Activated B cell treated with CpG ODN at 0.5 μM for 24 hours (primary cell): ENCODE results near the gene PGBD5. TPM values are rescaled to one million over a fixed set of nuclear protein-coding genes. Genes with fewer than 3 reads are reported as not detected.

ENCODE experiments used
- ATAC-seq: fragments of 200-7000 bp; cut with Tn5 transposase; one replicate; pipeline ENCODE4 v1.10.0; 2021; ENCODE audit warnings: low read depth, mild to moderate bottlenecking, moderate library complexity
- CTCF ChIA-PET: fragments of 350-600 bp; sonication (Branson Sonifier 250); formaldehyde crosslinking; loops from one replicate; lab custom pipeline; 2021; ENCODE audit warnings: antibody characterized with exemption; lab: Charles Lee
- POLR2A ChIA-PET: fragments of 350-600 bp; sonication (Branson Sonifier 250); formaldehyde crosslinking; loops from one replicate; lab custom pipeline; 2021; ENCODE audit warnings: antibody characterized with exemption; lab: Charles Lee
- DNase-seq: peaks from one replicate; pipeline ENCODE4 v3.0.0; 2022
- H3K27ac Mint-ChIP-seq: one replicate; pipeline ENCODE4 v1.8.0; 2020; ENCODE audit warnings: mixed read lengths
- H3K27me3 Mint-ChIP-seq: one replicate; pipeline ENCODE4 v1.8.0; 2021; ENCODE audit warnings: mixed read lengths
- H3K36me3 Mint-ChIP-seq: one replicate; pipeline ENCODE4 v1.8.0; 2021; ENCODE audit warnings: low read depth, mixed read lengths
- H3K4me1 Mint-ChIP-seq: one replicate; pipeline ENCODE4 v1.8.0; 2021; ENCODE audit warnings: mixed read lengths
- H3K4me3 Mint-ChIP-seq: one replicate; pipeline ENCODE4 v1.8.0; 2020; ENCODE audit warnings: mild to moderate bottlenecking, mixed read lengths
- H3K9me3 Mint-ChIP-seq: one replicate; pipeline ENCODE4 v1.8.0; 2020; ENCODE audit warnings: mixed read lengths
- intact Hi-C: fragments of 100-400 bp; cut with micrococcal nuclease; formaldehyde crosslinking; loops from one replicate; pipeline ENCODE4 v1.15.1; 2024
- total RNA-seq: library from RNA; stranded (reverse); gene quantifications from 2 replicates; pipeline ENCODE4 v1.2.3, GENCODE V29; 2022
- TF ChIP-seq, protein P1 (sequence below): fragments of 200-600 bp; IDR thresholded peaks from one replicate; pipeline ENCODE4 v1.8.0; 2022; ENCODE audit warnings: antibody characterized with exemption, mild to moderate bottlenecking

The PGBD5 gene
- total RNA-seq, 1 donor from 2014 or later = not detected

DNA sequence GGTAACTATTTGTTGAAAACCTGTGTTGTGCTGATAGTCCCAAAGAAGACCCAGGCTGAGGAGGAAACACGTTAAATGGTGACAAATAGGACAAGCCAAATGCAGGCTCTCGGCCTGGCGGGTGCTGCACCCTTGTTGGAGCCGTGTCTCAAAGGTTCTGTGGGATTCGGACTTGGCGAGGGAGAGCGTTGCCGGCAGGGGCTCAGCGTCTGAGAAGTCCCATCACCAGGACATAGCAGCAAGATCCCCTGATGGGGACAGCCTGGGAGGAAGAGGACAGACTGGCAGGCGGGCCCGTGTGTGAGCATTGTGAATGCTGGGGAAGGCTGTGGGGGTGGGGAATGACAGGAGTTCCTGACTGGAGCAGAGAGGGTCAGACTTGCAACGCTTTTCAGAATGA, 142.5 kb downstream of the PGBD5 start:
- POLR2A ChIA-PET = no interaction called here
- CTCF ChIA-PET = no interaction called here
- ATAC-seq (no peak), DNase-seq (no peak)
- Mint-ChIP-seq H3K4me3 (no peak overlapping the region), H3K9me3 (no peaks in the 10 kb centered on the region), H3K27me3 (no peaks in the 10 kb centered on the region), H3K27ac (no peak overlapping the region), H3K4me1 (peaks cover 67% of the 10 kb centered on the region), H3K36me3 (peaks cover 45% of the 10 kb centered on the region)
- intact Hi-C loops = no loop called here
- TF ChIP-seq, protein P1, sequence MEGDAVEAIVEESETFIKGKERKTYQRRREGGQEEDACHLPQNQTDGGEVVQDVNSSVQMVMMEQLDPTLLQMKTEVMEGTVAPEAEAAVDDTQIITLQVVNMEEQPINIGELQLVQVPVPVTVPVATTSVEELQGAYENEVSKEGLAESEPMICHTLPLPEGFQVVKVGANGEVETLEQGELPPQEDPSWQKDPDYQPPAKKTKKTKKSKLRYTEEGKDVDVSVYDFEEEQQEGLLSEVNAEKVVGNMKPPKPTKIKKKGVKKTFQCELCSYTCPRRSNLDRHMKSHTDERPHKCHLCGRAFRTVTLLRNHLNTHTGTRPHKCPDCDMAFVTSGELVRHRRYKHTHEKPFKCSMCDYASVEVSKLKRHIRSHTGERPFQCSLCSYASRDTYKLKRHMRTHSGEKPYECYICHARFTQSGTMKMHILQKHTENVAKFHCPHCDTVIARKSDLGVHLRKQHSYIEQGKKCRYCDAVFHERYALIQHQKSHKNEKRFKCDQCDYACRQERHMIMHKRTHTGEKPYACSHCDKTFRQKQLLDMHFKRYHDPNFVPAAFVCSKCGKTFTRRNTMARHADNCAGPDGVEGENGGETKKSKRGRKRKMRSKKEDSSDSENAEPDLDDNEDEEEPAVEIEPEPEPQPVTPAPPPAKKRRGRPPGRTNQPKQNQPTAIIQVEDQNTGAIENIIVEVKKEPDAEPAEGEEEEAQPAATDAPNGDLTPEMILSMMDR = no peak

DNA sequence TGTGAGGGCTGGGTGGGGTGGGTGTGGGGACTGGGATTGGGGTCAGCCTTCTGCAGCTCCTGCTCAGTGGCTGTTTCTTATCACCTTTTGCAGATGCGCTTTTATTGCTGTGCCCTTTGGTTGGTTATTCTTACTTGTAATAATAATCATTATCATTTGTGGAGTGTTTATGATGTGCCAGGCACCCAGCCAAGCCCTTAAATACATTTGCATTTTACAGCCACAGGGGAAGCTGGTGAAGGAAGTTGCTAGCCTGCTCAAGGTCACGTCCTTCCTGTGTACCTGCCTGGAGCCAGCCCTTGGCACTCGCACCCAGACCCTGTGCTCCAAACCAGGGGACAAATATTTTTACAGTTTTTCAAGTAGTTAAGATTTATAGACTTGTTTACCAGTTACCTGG, 144.0 kb downstream of the PGBD5 start:
- ATAC-seq = peak; percentile 44
- Mint-ChIP-seq H3K36me3 (peaks cover 58% of the 10 kb centered on the region), H3K4me1 (peaks cover 70% of the 10 kb centered on the region), H3K4me3 (peak overlapping the region; percentile 61), H3K27me3 (no peaks in the 10 kb centered on the region), H3K27ac (peak overlapping the region; percentile 66), H3K9me3 (no peaks in the 10 kb centered on the region)
- ChIA-PET CTCF (interaction anchor here (1.2 to 1.8 kb wide), 2 partner anchors 23 to 621 kb away, joined by 3 to 4 read pairs; no protein-coding TSS in a partner anchor), POLR2A (interaction anchor here (1.0 to 1.5 kb wide), 2 partner anchors 9 to 19 kb away, joined by 5 read pairs; no protein-coding TSS in a partner anchor)
- TF ChIP-seq, protein P1 = no peak
- intact Hi-C loops = no loop called here
- no peak for DNase-seq

DNA sequence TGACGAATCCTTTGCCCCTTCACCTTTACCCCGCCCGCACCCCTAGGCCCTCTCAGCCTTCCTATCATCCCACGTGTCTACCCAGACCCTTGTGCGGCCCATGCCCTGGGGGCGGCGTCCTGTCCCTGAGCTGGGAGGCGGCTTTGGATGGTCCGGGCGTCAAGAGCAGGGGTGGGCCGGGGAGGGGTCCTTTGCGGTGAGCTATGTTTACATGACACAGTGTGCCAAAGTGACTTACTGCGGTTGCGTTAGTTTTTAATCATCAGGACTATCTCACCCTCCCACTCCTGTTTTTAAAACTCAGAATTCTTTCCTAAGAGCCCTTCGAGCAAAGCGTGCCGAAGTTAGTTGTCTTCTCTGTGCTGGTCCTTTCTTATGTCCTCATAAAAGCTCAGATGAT, 144.6 kb downstream of the PGBD5 start:
- TF ChIP-seq, protein P1 = no peak
- no peak overlapping the region for H3K27ac Mint-ChIP-seq
- peaks cover 76% of the 10 kb centered on the region for H3K4me1 Mint-ChIP-seq
- ChIA-PET CTCF (interaction anchor here (1.2 to 1.8 kb wide), 2 partner anchors 24 to 620 kb away, joined by 3 to 4 read pairs; no protein-coding TSS in a partner anchor), POLR2A (interaction anchor here (1.0 to 1.5 kb wide), 2 partner anchors 10 to 20 kb away, joined by 5 read pairs; no protein-coding TSS in a partner anchor)
- no peaks in the 10 kb centered on the region for H3K27me3 Mint-ChIP-seq
- intact Hi-C loops = no loop called here
- H3K36me3 Mint-ChIP-seq = peaks cover 64% of the 10 kb centered on the region
- DNase-seq (no peak), ATAC-seq (no peak)
- H3K4me3 Mint-ChIP-seq = no peak overlapping the region
- no peaks in the 10 kb centered on the region for H3K9me3 Mint-ChIP-seq

DNA sequence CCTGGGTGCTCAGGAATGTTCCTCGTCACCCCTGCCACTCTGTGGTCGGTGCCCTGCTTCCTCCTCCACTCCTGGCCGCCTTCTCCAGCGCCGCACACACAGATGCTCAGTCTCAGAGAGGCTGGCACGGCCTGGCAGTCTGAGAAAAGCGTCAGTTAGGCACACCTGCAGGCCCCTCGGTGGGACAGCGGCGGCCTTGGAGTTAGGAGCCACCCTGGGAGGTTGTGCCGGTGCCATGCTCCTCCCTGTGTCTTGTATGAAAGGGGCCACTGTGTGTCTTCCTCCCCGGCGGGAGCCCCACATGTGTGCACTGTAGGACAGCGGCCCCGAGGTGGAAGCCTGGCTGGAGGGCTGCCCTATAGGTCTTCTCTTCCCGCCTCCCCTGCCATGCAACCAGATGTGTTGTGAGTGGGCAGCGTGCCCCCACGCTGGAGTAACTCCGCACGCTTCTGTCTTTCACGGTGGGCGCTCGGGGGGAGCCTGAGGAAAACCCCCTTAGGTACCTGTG, 145.2 kb downstream of the PGBD5 start:
- Mint-ChIP-seq H3K27me3 (no peaks in the 10 kb centered on the region), H3K27ac (no peak overlapping the region), H3K36me3 (peaks cover 68% of the 10 kb centered on the region), H3K4me3 (no peak overlapping the region), H3K9me3 (no peaks in the 10 kb centered on the region), H3K4me1 (peaks cover 81% of the 10 kb centered on the region)
- peak; percentile 14 for ATAC-seq
- TF ChIP-seq, protein P1 = no peak
- DNase-seq = no peak
- ChIA-PET POLR2A (interaction anchor here (1.5 kb wide), 1 partner anchor 20 kb away, joined by 5 read pairs; no protein-coding TSS in a partner anchor), CTCF (interaction anchor here (1.2 kb wide), 1 partner anchor 620 kb away, joined by 3 read pairs; no protein-coding TSS in a partner anchor)
- intact Hi-C loops = no loop called here

DNA sequence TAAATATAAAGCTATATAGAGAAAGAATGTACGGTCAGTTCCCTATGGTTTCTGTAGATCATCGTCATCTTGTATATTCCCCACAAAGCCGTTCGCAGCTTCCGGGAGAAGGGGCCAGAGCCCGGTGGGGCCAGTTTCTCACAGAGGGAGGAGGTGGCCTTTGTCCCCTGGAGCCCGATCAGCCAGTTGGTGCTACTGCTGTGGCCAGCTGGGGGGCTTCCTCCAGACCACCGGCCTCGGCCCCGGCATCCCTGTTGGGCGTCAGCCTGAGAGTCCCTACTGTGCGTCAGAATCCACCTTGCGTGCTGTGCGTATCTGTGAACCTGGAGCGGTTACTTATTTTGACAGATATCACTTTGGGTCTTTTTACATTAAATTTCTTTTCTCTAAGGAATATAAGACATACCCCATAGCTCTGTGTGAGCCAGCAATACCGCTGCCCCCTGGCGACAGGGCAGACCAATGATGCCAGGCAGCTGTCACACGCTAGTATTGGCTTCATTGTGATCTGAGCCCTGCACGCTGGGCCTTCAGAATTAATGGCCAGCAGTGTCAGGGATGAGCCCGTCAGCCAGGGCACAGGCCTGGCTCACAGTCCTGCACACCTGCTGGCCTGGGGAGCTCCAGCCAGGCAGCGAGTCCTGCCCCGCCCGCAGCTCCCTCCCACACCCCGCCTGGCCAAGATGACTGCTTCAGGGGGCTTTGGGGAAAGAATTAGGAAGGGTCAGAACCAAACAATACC, 145.9 kb downstream of the PGBD5 start:
- TF ChIP-seq, protein P1 = no peak
- peaks cover 70% of the 10 kb centered on the region for H3K36me3 Mint-ChIP-seq
- ChIA-PET POLR2A (interaction anchor here (0.5 to 1.0 kb wide), 2 partner anchors 12 to 25 kb away, joined by 3 to 5 read pairs; no protein-coding TSS in a partner anchor), CTCF (interaction anchor here (1.1 kb wide), 1 partner anchor 619 kb away, joined by 3 read pairs; no protein-coding TSS in a partner anchor)
- no peak for DNase-seq
- no peak for ATAC-seq
- peak overlapping the region; percentile 18 for H3K27ac Mint-ChIP-seq
- no peak overlapping the region for H3K4me3 Mint-ChIP-seq
- H3K27me3 Mint-ChIP-seq = no peaks in the 10 kb centered on the region
- peaks cover 81% of the 10 kb centered on the region for H3K4me1 Mint-ChIP-seq
- intact Hi-C loops = no loop called here
- no peaks in the 10 kb centered on the region for H3K9me3 Mint-ChIP-seq
